Hepatocyte (in vitro differentiated cells): ENCODE results near the gene TNFSF12.

Source experiments
- EZH2 ChIP-seq: fragments of 200-600 bp; sonication (generic); IDR thresholded peaks from 2 replicates; pipeline ENCODE4 v1.6.1; 2016; ENCODE audit warnings: antibody characterized with exemption, mild to moderate bottlenecking, borderline replicate concordance
- EZH2phosphoT487 ChIP-seq: fragments of 200-600 bp; sonication (generic); IDR thresholded peaks from one replicate; pipeline ENCODE4 v1.6.1; 2018; ENCODE audit warnings: antibody characterized with exemption, mild to moderate bottlenecking, low read depth, moderate library complexity; ENCODE audit not compliant: unreplicated experiment, severe bottlenecking
- TF ChIP-seq, protein P1 (sequence below): fragments of 200-600 bp; sonication (generic); IDR thresholded peaks from 2 replicates; pipeline ENCODE4 v1.5.1; 2016; ENCODE audit warnings: antibody characterized with exemption, mild to moderate bottlenecking; ENCODE audit not compliant: poor library complexity

- TF ChIP-seq, protein P1, sequence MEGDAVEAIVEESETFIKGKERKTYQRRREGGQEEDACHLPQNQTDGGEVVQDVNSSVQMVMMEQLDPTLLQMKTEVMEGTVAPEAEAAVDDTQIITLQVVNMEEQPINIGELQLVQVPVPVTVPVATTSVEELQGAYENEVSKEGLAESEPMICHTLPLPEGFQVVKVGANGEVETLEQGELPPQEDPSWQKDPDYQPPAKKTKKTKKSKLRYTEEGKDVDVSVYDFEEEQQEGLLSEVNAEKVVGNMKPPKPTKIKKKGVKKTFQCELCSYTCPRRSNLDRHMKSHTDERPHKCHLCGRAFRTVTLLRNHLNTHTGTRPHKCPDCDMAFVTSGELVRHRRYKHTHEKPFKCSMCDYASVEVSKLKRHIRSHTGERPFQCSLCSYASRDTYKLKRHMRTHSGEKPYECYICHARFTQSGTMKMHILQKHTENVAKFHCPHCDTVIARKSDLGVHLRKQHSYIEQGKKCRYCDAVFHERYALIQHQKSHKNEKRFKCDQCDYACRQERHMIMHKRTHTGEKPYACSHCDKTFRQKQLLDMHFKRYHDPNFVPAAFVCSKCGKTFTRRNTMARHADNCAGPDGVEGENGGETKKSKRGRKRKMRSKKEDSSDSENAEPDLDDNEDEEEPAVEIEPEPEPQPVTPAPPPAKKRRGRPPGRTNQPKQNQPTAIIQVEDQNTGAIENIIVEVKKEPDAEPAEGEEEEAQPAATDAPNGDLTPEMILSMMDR: no peak
- TF ChIP-seq EZH2 (no peak), EZH2phosphoT487 (no peak)
Measured at GRCh38 chr17:7577327-7578199, 28.7 kb downstream of the TNFSF12 start.
